GM13977 (cell line): Measurements from ENCODE around the gene RPTN.

Experiments used
- DNase-seq: peaks from one replicate; pipeline ENCODE4 v3.0.0; 2012; ENCODE audit warnings: low spot score
- in situ Hi-C: fragments of 300-500 bp; cut with MboI; formaldehyde crosslinking; loops from one replicate; pipeline ENCODE4 v1.12.0; 2022; ENCODE audit warnings: low sequenced_read_pairs, low pct_unique_long_range_greater_than_20kb, mixed read lengths, inconsistent platforms; ENCODE audit not compliant: unreplicated experiment
- TF ChIP-seq, protein P1 (sequence below): IDR thresholded peaks from 2 replicates; pipeline ENCODE4 v1.5.1; 2012; ENCODE audit warnings: mild to moderate bottlenecking, control low read depth; ENCODE audit not compliant: insufficient read depth; ENCODE audit errors: extremely low read depth, missing control alignments

The RPTN gene

DNA sequence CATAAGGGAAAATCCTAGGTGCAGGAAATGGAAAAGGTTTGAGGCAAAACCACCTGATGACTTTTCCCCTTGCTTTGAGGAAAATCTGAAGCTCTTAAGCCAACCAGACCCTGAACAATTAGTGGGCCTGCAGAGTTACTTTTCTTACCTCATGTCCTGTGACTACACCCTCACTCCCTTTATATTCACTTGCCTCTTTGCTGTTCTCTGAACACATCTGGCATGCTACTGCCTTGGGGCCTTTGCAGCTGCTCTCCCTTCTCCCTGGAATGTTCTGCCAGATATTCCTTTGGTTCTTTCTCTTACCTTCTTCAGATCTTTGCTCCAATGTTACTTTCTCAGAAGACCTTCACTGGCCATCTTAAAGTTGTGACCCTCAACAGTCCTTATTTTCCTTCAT lies 21.8 kb downstream of the RPTN start:
- no peak for DNase-seq
- in situ Hi-C loops = loop anchor here (10.0 kb wide), 1 partner anchor 48 kb away; no protein-coding TSS in a partner anchor
- TF ChIP-seq, protein P1, sequence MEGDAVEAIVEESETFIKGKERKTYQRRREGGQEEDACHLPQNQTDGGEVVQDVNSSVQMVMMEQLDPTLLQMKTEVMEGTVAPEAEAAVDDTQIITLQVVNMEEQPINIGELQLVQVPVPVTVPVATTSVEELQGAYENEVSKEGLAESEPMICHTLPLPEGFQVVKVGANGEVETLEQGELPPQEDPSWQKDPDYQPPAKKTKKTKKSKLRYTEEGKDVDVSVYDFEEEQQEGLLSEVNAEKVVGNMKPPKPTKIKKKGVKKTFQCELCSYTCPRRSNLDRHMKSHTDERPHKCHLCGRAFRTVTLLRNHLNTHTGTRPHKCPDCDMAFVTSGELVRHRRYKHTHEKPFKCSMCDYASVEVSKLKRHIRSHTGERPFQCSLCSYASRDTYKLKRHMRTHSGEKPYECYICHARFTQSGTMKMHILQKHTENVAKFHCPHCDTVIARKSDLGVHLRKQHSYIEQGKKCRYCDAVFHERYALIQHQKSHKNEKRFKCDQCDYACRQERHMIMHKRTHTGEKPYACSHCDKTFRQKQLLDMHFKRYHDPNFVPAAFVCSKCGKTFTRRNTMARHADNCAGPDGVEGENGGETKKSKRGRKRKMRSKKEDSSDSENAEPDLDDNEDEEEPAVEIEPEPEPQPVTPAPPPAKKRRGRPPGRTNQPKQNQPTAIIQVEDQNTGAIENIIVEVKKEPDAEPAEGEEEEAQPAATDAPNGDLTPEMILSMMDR = no peak

DNA sequence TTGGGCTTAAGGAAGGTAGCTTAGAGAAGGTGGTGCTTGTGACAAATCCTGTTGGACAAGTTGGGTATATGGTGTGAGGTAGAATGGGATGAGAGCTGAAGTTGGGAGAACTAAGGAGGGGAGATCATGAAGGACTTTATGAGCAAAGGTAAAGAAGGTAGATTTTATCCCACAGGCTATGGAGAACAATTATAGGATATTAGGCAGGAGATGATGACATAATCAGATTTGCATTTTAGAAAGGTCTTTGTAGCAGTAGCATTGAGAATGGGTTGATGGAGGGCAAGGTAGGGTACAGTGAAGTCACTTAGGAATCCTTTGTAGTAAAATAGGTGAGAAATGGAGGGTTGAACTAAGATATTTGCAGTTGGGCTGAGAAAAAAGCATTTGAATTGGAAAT lies 28.8 kb downstream of the RPTN start:
- DNase-seq = no peak
- in situ Hi-C loops = loop anchor here (10.0 kb wide), 1 partner anchor 55 kb away; no protein-coding TSS in a partner anchor
- TF ChIP-seq, protein P1 = no peak

DNA sequence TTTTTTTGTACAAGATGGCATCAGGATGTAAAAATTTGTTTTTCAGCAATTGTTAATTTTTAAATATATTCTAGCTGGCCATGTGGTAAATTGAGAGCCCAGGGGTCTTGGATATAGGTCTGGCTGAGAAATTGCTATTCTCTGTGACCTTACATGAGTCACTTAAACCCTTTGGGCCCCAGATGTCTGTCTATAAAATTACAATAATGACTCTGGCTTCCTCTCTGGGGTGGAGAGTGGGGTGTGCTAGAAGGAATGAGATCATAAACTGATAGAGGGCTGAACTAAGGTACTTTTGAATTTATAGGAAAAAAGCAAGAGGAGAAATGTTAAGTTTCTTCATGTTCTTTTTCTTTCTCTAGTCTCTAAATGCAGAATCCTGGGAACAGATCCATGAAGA lies 31.4 kb downstream of the RPTN start:
- in situ Hi-C loops = no loop called here
- TF ChIP-seq, protein P1 = no peak
- DNase-seq = no peak

DNA sequence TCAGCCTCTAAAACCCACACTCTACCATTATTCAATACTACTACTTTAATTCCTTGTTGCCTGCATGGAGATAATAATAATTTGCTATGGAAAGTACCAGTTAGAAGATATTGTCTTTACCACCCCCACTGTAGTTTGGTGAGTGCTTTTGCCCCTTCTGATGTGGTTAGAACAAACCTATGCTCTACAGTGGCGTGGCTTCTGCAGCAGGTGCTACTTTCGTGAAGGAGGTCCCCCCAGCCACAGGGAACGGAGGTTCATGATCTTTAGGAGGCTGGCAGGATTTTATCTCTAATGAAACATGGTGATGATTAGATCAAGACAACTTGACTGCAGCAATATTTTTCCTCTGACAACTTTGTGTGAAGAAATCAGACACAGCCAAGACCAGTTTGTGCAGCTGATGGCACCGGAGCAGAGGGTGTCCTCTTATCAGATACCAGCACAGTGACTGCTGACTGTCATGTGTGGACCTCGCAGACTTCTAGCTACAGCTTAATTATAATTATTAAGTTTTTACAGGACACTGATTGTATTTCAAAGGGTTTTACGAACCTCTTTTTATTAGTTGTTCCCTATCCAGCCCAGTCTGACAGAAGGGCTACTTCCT lies 33.1 kb downstream of the RPTN start:
- in situ Hi-C loops = no loop called here
- TF ChIP-seq, protein P1 = no peak
- DNase-seq = no peak

DNA sequence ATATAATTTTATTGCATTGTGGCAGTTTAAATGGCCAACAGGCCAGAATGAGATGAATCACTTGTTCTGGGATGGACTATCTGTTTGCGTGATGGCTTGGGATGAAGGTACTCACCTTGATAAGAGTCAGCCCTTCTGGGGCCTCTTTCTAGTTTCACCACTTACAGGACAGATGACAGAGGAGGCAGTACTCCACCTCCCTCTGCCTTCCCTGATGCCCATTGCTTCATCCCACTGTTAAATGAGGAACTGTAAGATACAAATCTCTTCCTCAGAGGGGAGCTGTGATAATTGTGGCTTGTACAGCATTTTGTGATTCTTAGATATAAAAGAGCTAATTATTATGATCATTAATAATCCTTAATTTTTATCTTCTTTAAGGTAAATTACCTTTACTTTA lies 40.1 kb downstream of the RPTN start:
- in situ Hi-C loops = no loop called here
- TF ChIP-seq, protein P1 = no peak
- no peak for DNase-seq

DNA sequence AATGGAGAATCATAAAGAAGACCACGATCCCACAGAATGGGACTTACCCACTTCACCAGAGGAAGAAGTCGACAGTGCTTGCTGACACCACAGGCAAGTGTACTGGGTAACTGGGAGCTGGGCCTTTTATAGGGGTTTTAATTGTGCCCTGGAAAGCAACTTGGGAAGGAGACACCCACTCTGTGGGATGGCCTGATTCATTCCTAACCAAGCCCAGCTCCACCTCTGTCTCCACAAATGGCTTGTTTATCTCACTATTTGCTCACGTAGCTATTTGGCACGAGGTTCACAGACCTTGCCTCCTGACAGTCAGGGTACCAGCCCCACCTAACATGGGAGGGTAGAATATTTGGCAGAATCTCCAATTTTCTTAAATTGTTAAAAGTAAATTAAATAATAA lies 43.7 kb downstream of the RPTN start, which contains the start of gene TCHH:
Gene TCHH (minus strand): TSS at position 101 of the 400 bp plus-strand sequence. CDS start 1,364 bp downstream, outside the sequence.
- DNase-seq = no peak
- in situ Hi-C loops = no loop called here
- TF ChIP-seq, protein P1 = no peak
